ENCODE data around the gene MTCH1. TPM values are rescaled to one million over a fixed set of nuclear protein-coding genes. Genes with fewer than 3 reads are reported as not detected.

Gene MTCH1, protein sequence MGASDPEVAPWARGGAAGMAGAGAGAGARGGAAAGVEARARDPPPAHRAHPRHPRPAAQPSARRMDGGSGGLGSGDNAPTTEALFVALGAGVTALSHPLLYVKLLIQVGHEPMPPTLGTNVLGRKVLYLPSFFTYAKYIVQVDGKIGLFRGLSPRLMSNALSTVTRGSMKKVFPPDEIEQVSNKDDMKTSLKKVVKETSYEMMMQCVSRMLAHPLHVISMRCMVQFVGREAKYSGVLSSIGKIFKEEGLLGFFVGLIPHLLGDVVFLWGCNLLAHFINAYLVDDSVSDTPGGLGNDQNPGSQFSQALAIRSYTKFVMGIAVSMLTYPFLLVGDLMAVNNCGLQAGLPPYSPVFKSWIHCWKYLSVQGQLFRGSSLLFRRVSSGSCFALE
- 100 to 1,000 TPM in 1 of 2 donors, 10 to 100 TPM in 1; 58.0 to 107 TPM for polyA plus RNA-seq

- Histone ChIP-seq H3K9me3 (ENCODE audit: control insufficient read depth in 2 of 2, insufficient read depth in 1 of 2, low read depth in 1 of 2, low read length in 1 of 2) (no peaks in the 10 kb centered on the region), H3K4me1 (ENCODE audit: control insufficient read depth in 2 of 2, insufficient read depth in 2 of 2, low read length in 1 of 2) (peaks cover 0 to 11% of the 10 kb centered on the region in 2 donors), H3K27me3 (ENCODE audit: control insufficient read depth in 1 of 2, insufficient read depth in 2 of 2, low read length in 2 of 2) (no peaks in the 10 kb centered on the region), H3K4me3 (ENCODE audit: low read depth in 1 of 2, low read length in 2 of 2) (peak within 1 kb of the TSS; percentile 99), H3K27ac (ENCODE audit: low read depth in 2 of 2, low read length in 1 of 2) (peak within 1 kb of the TSS; percentile 96), H3K36me3 (ENCODE audit: control insufficient read depth in 2 of 2, insufficient read depth in 2 of 2, low read length in 1 of 2) (peaks cover 0 to 3% of the 10 kb centered on the region in 2 donors)
- 1% methylated on average over 70 to 101 of the region's 101 CpGs for WGBS, 2 donors
These were observed at the start of gene MTCH1 for GRCh38 chr6:36985808-36986703. MTCH1 (minus strand) TSS chr6:36986196; CDS start chr6:36986173, 23 bp downstream.

DNA sequence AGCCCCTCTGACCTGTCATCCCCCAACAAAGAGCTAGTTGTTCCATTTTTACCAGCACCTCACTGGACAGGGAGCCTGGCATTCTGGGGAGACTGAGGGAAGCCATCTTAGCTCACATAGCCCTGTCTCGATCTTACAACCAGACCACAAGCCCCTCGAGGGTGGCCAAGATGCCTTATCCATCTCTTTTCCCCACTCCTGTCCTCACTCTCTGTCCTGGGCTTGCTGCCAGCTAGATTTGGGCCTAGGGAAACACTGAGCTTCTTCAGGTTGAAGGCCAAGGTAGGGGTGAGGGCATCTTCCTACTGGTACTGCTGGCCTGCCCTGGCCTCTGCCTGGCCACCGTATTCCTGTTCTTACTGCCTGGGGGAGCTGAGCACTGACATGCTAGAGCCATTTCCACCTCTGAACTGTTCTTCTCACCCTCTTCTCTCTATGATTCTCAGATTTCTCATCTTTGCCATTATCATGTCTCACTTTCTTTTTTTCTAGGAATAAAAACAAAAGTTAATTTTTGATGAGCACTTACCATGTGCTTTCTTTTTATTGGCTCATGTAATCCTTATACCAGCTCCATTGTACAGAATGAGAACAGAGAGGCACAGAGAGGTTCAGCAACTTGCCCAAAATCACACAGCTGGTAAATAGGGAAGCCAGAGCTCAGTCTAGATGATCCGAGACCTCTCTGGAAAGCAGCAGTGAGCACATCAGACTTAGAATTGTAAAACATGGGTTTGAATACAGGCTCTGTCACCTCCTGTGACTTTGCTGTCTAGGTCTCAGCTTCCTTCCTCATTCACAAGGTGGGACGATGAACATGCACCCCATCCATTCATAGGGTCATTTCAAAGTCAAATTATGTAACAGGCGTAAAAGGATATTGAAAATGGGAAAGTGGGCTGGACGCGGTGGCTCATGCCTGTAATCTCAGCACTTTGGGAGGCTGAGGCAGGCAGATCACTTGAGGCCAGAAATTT is 48.1 kb upstream of the MTCH1 start:
- Histone ChIP-seq H3K9me3 (ENCODE audit: control insufficient read depth in 2 of 2, insufficient read depth in 1 of 2, low read depth in 1 of 2, low read length in 1 of 2) (no peaks in the 10 kb centered on the region), H3K27me3 (ENCODE audit: control insufficient read depth in 1 of 2, insufficient read depth in 2 of 2, low read length in 2 of 2) (no peaks in the 10 kb centered on the region), H3K4me3 (ENCODE audit: low read depth in 1 of 2, low read length in 2 of 2) (no peak overlapping the region), H3K4me1 (ENCODE audit: control insufficient read depth in 2 of 2, insufficient read depth in 2 of 2, low read length in 1 of 2) (peaks cover 0 to 4% of the 10 kb centered on the region in 2 donors), H3K36me3 (ENCODE audit: control insufficient read depth in 2 of 2, insufficient read depth in 2 of 2, low read length in 1 of 2) (peaks cover 0 to 3% of the 10 kb centered on the region in 2 donors), H3K27ac (ENCODE audit: low read depth in 2 of 2, low read length in 1 of 2) (no peak overlapping the region)
- WGBS, 2 donors = 79 to 84% methylated on average over 8 of the region's 8 CpGs

DNA sequence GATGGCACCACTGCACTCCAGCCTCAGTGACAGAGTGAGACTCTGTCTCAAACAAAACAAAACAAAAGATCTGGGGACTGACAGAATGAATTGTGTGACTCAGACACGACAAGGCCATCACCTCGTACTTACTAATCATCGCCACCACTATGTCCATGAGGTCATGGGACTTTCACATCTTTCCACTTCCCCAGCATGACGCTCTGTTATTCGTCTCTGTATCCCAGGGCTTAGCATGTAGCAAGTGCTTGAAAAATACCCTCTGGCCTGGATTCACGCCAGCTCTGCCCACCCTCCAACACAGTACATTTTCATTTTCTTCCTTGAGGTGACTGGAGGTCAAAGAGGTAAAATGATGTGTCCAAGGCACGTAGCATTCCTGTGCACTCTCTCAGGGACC is 47.3 kb upstream of the MTCH1 start:
- peaks cover 0 to 3% of the 10 kb centered on the region in 2 donors for H3K36me3 ChIP-seq (ENCODE audit: control insufficient read depth in 2 of 2, insufficient read depth in 2 of 2, low read length in 1 of 2)
- WGBS, 2 donors = 71 to 76% methylated on average over 7 of the region's 7 CpGs
- no peak overlapping the region for H3K4me3 ChIP-seq (ENCODE audit: low read depth in 1 of 2, low read length in 2 of 2)
- no peak overlapping the region for H3K27ac ChIP-seq (ENCODE audit: low read depth in 2 of 2, low read length in 1 of 2)
- H3K9me3 ChIP-seq (ENCODE audit: control insufficient read depth in 2 of 2, insufficient read depth in 1 of 2, low read depth in 1 of 2, low read length in 1 of 2) = no peaks in the 10 kb centered on the region
- no peaks in the 10 kb centered on the region for H3K27me3 ChIP-seq (ENCODE audit: control insufficient read depth in 1 of 2, insufficient read depth in 2 of 2, low read length in 2 of 2)
- H3K4me1 ChIP-seq (ENCODE audit: control insufficient read depth in 2 of 2, insufficient read depth in 2 of 2, low read length in 1 of 2) = peaks cover 0 to 4% of the 10 kb centered on the region in 2 donors

DNA sequence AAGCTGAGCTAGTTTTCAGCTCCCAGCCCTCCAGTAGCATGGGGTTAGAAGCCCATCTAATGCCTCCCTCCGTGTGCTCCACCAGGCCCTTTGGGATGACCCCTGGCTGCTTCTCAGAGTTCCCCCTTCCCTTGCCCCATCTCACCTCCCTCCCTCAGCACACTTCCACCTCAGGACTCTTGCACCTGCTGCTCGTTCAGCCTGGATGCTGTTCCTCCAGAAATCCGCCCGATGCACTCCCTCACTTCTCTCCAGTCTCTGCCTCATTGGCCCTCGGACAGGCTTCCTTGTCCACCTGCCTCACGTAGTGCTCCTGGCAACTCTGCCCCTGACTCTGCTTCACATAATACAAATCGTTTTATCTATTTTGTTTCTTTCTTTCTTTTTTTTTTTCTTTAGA is 46.2 kb upstream of the MTCH1 start:
- Histone ChIP-seq H3K9me3 (ENCODE audit: control insufficient read depth in 2 of 2, insufficient read depth in 1 of 2, low read depth in 1 of 2, low read length in 1 of 2) (no peaks in the 10 kb centered on the region), H3K27me3 (ENCODE audit: control insufficient read depth in 1 of 2, insufficient read depth in 2 of 2, low read length in 2 of 2) (no peaks in the 10 kb centered on the region), H3K4me3 (ENCODE audit: low read depth in 1 of 2, low read length in 2 of 2) (no peak overlapping the region), H3K36me3 (ENCODE audit: control insufficient read depth in 2 of 2, insufficient read depth in 2 of 2, low read length in 1 of 2) (peaks cover 0 to 3% of the 10 kb centered on the region in 2 donors), H3K4me1 (ENCODE audit: control insufficient read depth in 2 of 2, insufficient read depth in 2 of 2, low read length in 1 of 2) (peaks cover 0 to 5% of the 10 kb centered on the region in 2 donors), H3K27ac (ENCODE audit: low read depth in 2 of 2, low read length in 1 of 2) (no peak overlapping the region)
- WGBS, 2 donors = 85 to 87% methylated on average over 7 of the region's 7 CpGs

DNA sequence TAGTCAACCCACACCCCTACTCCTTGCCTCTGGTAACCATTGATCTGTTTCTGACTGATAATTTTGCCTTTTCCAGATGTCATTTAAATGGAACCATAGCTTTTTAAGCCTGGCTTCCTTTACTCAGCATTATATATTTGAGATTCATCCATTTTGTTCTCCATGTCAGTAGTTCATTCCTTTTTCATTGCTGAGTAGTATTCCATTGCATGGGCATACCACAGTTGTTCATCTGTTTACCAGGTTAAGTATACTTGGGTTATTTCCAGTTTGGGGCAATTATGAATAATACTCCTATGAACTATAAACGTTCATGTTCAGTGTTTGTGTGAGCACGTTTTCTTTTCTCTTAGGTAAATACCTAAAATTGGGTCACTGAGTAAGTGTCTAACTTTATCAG is 44.6 kb upstream of the MTCH1 start:
- 52 to 64% methylated on average over 2 of the region's 2 CpGs for WGBS, 2 donors

GRCh38 chr6:37029249-37029971 is 43.4 kb upstream of the MTCH1 start:
- WGBS, 2 donors = 68% methylated on average over 4 of the region's 4 CpGs
- Histone ChIP-seq H3K4me3 (ENCODE audit: low read depth in 1 of 2, low read length in 2 of 2) (no peak overlapping the region), H3K9me3 (ENCODE audit: control insufficient read depth in 2 of 2, insufficient read depth in 1 of 2, low read depth in 1 of 2, low read length in 1 of 2) (no peaks in the 10 kb centered on the region), H3K4me1 (ENCODE audit: control insufficient read depth in 2 of 2, insufficient read depth in 2 of 2, low read length in 1 of 2) (peaks cover 0 to 19% of the 10 kb centered on the region in 2 donors), H3K36me3 (ENCODE audit: control insufficient read depth in 2 of 2, insufficient read depth in 2 of 2, low read length in 1 of 2) (peaks cover 0 to 3% of the 10 kb centered on the region in 2 donors), H3K27me3 (ENCODE audit: control insufficient read depth in 1 of 2, insufficient read depth in 2 of 2, low read length in 2 of 2) (no peaks in the 10 kb centered on the region), H3K27ac (ENCODE audit: low read depth in 2 of 2, low read length in 1 of 2) (peak overlapping the region; percentile 55 to 78)

More for the DNA sequence above, 44.6 kb upstream of the MTCH1 start:
- peaks cover 0 to 15% of the 10 kb centered on the region in 2 donors for H3K4me1 ChIP-seq (ENCODE audit: control insufficient read depth in 2 of 2, insufficient read depth in 2 of 2, low read length in 1 of 2)
- no peaks in the 10 kb centered on the region for H3K27me3 ChIP-seq (ENCODE audit: control insufficient read depth in 1 of 2, insufficient read depth in 2 of 2, low read length in 2 of 2)
- no peaks in the 10 kb centered on the region for H3K9me3 ChIP-seq (ENCODE audit: control insufficient read depth in 2 of 2, insufficient read depth in 1 of 2, low read depth in 1 of 2, low read length in 1 of 2)
- H3K27ac ChIP-seq (ENCODE audit: low read depth in 2 of 2, low read length in 1 of 2) = no peak overlapping the region
- H3K36me3 ChIP-seq (ENCODE audit: control insufficient read depth in 2 of 2, insufficient read depth in 2 of 2, low read length in 1 of 2) = peaks cover 0 to 3% of the 10 kb centered on the region in 2 donors
- no peak overlapping the region for H3K4me3 ChIP-seq (ENCODE audit: low read depth in 1 of 2, low read length in 2 of 2)

DNA sequence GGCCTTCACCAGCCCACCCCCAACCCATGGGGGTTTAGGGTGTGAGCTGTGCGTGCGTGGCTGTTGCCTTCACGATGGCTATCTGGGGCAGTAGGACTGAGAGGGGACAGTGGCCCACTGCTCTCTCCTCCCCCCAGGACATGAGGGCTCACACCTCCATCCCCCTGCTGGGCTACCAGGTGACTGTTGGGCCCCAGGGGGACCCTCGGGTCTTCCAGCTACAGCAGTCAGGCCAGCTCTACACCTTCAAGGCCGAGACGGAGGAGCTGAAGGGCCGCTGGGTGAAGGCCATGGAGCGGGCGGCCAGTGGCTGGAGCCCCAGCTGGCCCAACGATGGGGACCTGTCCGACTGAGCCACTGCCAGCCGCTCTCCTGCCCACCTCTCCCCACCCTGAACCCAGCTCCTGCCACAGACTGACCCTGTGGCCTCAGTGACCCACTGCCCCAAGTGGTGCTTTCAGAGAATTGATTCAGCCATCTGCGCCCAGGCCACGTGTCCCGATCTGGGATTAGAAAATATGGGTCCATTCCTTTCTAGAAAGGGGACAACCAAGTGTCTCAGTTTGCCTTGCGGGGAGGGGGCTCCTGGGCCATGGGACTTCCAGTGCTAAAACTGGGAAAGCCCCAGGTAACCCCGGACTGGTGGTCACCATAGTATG is 41.9 kb upstream of the MTCH1 start:
- Histone ChIP-seq H3K9me3 (ENCODE audit: control insufficient read depth in 2 of 2, insufficient read depth in 1 of 2, low read depth in 1 of 2, low read length in 1 of 2) (no peaks in the 10 kb centered on the region), H3K27me3 (ENCODE audit: control insufficient read depth in 1 of 2, insufficient read depth in 2 of 2, low read length in 2 of 2) (no peaks in the 10 kb centered on the region), H3K27ac (ENCODE audit: low read depth in 2 of 2, low read length in 1 of 2) (no peak overlapping the region), H3K4me3 (ENCODE audit: low read depth in 1 of 2, low read length in 2 of 2) (no peak overlapping the region), H3K4me1 (ENCODE audit: control insufficient read depth in 2 of 2, insufficient read depth in 2 of 2, low read length in 1 of 2) (peaks cover 0 to 21% of the 10 kb centered on the region in 2 donors), H3K36me3 (ENCODE audit: control insufficient read depth in 2 of 2, insufficient read depth in 2 of 2, low read length in 1 of 2) (no peaks in the 10 kb centered on the region)
- 95 to 96% methylated on average over 17 of the region's 17 CpGs for WGBS, 2 donors

DNA sequence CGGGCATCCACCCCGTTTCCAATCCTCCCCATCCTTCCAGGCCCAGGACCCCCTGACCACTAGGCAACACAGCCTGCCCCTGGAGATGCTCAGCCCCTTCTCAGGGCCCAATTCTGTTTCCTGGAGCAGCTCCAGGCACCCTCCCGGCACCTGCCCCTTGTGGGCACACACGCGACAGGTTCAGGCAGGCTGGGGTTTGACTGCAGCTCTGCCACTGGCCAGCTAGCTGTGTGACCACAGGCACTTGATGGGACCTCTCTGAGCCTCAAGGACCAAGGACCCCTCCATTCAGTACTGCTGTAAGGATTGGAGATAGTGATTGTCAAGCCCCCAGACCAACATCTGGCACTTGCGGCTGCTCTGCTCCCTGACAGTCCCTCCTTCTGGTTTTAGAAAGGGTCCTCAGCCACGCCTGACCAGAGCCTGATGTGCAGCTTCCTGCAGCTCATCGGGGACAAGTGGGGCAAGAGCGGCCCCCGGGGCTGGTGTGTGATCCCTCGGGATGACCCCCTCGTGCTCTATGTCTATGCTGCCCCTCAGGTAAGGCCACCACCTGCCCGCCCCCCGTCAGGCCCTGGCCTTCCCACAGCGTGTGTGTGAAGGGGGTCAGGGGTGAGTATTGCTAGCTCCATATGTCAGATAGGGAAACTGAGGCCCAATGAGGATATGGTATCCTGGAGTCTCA is 41.2 kb upstream of the MTCH1 start:
- H3K27ac ChIP-seq (ENCODE audit: low read depth in 2 of 2, low read length in 1 of 2) = no peak overlapping the region
- no peaks in the 10 kb centered on the region for H3K36me3 ChIP-seq (ENCODE audit: control insufficient read depth in 2 of 2, insufficient read depth in 2 of 2, low read length in 1 of 2)
- H3K27me3 ChIP-seq (ENCODE audit: control insufficient read depth in 1 of 2, insufficient read depth in 2 of 2, low read length in 2 of 2) = no peaks in the 10 kb centered on the region
- H3K4me1 ChIP-seq (ENCODE audit: control insufficient read depth in 2 of 2, insufficient read depth in 2 of 2, low read length in 1 of 2) = peaks cover 0 to 27% of the 10 kb centered on the region in 2 donors
- H3K4me3 ChIP-seq (ENCODE audit: low read depth in 1 of 2, low read length in 2 of 2) = no peak overlapping the region
- H3K9me3 ChIP-seq (ENCODE audit: control insufficient read depth in 2 of 2, insufficient read depth in 1 of 2, low read depth in 1 of 2, low read length in 1 of 2) = no peaks in the 10 kb centered on the region
- WGBS, 2 donors = 76 to 81% methylated on average over 15 of the region's 15 CpGs

Measured in esophagus (tissue), 2 donors.